GM23338 (cell line): ENCODE measurements around the gene CEP44. TPM values are rescaled to one million over a fixed set of nuclear protein-coding genes. Genes with fewer than 3 reads are reported as not detected.

ENCODE experiments used
- ATAC-seq: fragments of 200-7000 bp; cut with Tn5 transposase; 3 replicates; pipeline ENCODE4 v1.9.1; 2020
- DNase-seq: peaks from one replicate; pipeline ENCODE4 v3.0.0-alpha.2; 2015; ENCODE audit warnings: low spot score
- H2AFZ ChIP-seq: fragments of 200-600 bp; sonication (generic); 2 replicates; pipeline ENCODE4 v1.8.0; 2016; ENCODE audit warnings: antibody characterized with exemption, mild to moderate bottlenecking, moderate library complexity
- H3F3A ChIP-seq: fragments of 200-600 bp; sonication (generic); replicated peaks from 2 replicates; pipeline ENCODE4 v1.8.0; 2017; ENCODE audit warnings: antibody characterized with exemption, mixed run types, low read depth
- H3K27ac ChIP-seq: fragments of 200-600 bp; sonication (generic); 2 replicates; pipeline ENCODE4 v1.6.1; 2016; ENCODE audit warnings: low read depth
- H3K27me3 ChIP-seq: fragments of 200-600 bp; sonication (generic); 2 replicates; pipeline ENCODE4 v1.8.0; 2016; ENCODE audit warnings: mild to moderate bottlenecking, mixed run types, moderate library complexity; ENCODE audit not compliant: insufficient read depth
- H3K36me3 ChIP-seq: fragments of 200-600 bp; sonication (generic); 2 replicates; pipeline ENCODE4 v1.8.0; 2016; ENCODE audit warnings: mild to moderate bottlenecking; ENCODE audit not compliant: insufficient read depth
- H3K4me1 ChIP-seq: fragments of 200-600 bp; sonication (generic); 2 replicates; pipeline ENCODE4 v1.8.0; 2016; ENCODE audit warnings: mild to moderate bottlenecking, moderate library complexity; ENCODE audit not compliant: insufficient read depth
- H3K4me2 ChIP-seq: fragments of 200-600 bp; sonication (generic); 2 replicates; pipeline ENCODE4 v1.7.1; 2017; ENCODE audit warnings: mixed run types
- H3K4me3 ChIP-seq: fragments of 200-600 bp; sonication (generic); 2 replicates; pipeline ENCODE4 v1.6.1; 2016; ENCODE audit warnings: mixed run types
- H3K79me2 ChIP-seq: fragments of 200-600 bp; sonication (generic); replicated peaks from 2 replicates; pipeline ENCODE4 v1.8.0; 2017; ENCODE audit warnings: mild to moderate bottlenecking; ENCODE audit not compliant: insufficient read depth
- H3K9me2 ChIP-seq: fragments of 200-600 bp; sonication (generic); 2 replicates; pipeline ENCODE4 v1.8.0; 2017; ENCODE audit not compliant: insufficient read depth
- H4K20me1 ChIP-seq: fragments of 200-600 bp; sonication (generic); replicated peaks from 2 replicates; pipeline ENCODE4 v1.8.0; 2017; ENCODE audit warnings: mild to moderate bottlenecking; ENCODE audit not compliant: insufficient read depth
- H3K27ac Mint-ChIP-seq: 2 replicates; pipeline ENCODE4 v1.8.0; 2020; ENCODE audit warnings: inconsistent platforms, mild to moderate bottlenecking, moderate library complexity, mixed read lengths
- H3K27me3 Mint-ChIP-seq: 3 replicates; pipeline ENCODE4 v1.8.0; 2022; ENCODE audit warnings: low read depth, mild to moderate bottlenecking, moderate library complexity, mixed read lengths, inconsistent platforms; ENCODE audit not compliant: insufficient read depth, poor library complexity
- H3K36me3 Mint-ChIP-seq: 3 replicates; pipeline ENCODE4 v1.8.0; 2021; ENCODE audit warnings: low read depth, mild to moderate bottlenecking, inconsistent platforms, moderate library complexity, mixed read lengths
- H3K4me1 Mint-ChIP-seq: 3 replicates; pipeline ENCODE4 v1.8.0; 2020; ENCODE audit warnings: mild to moderate bottlenecking, inconsistent platforms, mixed read lengths
- H3K4me3 Mint-ChIP-seq: 3 replicates; pipeline ENCODE4 v1.8.0; 2021; ENCODE audit warnings: moderate library complexity, mild to moderate bottlenecking, inconsistent platforms, mixed read lengths
- H3K9me3 Mint-ChIP-seq: 3 replicates; pipeline ENCODE4 v1.8.0; 2020; ENCODE audit warnings: moderate library complexity, mild to moderate bottlenecking, inconsistent platforms, mixed read lengths
- ETS1 ChIP-seq: IDR thresholded peaks from 2 replicates; pipeline ENCODE4 v1.6.1; 2016; ENCODE audit warnings: antibody characterized with exemption
- EZH2 ChIP-seq: fragments of 200-600 bp; sonication (generic); IDR thresholded peaks from one replicate; pipeline ENCODE4 v1.8.0; 2017; ENCODE audit warnings: antibody characterized with exemption, mild to moderate bottlenecking, low read depth; ENCODE audit not compliant: unreplicated experiment
- EZH2phosphoT487 ChIP-seq: fragments of 200-600 bp; sonication (generic); IDR thresholded peaks from one replicate; pipeline ENCODE4 v1.8.1; 2018; ENCODE audit warnings: antibody characterized with exemption; ENCODE audit not compliant: unreplicated experiment
- JUNB ChIP-seq: IDR thresholded peaks from one replicate; pipeline ENCODE4 v1.6.1; 2016; ENCODE audit warnings: antibody characterized with exemption; ENCODE audit not compliant: unreplicated experiment
- NANOG ChIP-seq: IDR thresholded peaks from 2 replicates; pipeline ENCODE4 v1.6.1; 2016; ENCODE audit warnings: antibody characterized with exemption, borderline replicate concordance
- POLR2AphosphoS5 ChIP-seq: IDR thresholded peaks from 2 replicates; pipeline ENCODE4 v1.6.1; 2016; ENCODE audit warnings: antibody characterized with exemption, low read depth
- ZNF114 ChIP-seq: fragments of 250-450 bp; sonication (Bioruptor Pico); IDR thresholded peaks from 2 replicates; pipeline ENCODE4 v1.5.0; 2020; ENCODE audit warnings: mild to moderate bottlenecking, moderate library complexity
- polyA plus RNA-seq: library from polyadenylated mRNA; unstranded; fragments of >200 nt; fragmentation: Nextera tagmentation; extraction: Ambion mirVana; gene quantifications from 2 replicates; pipeline ENCODE4 v1.2.1, GENCODE V29; 2016
- total RNA-seq: library from RNA; depleted of rRNA; stranded (reverse); fragments of >200 nt; shearing (Covaris generic); gene quantifications from 2 replicates; pipeline ENCODE4 v1.2.3, GENCODE V29; 2014
- TF ChIP-seq, protein P1 (sequence below): IDR thresholded peaks from one replicate; pipeline ENCODE4 v1.6.1; 2018; ENCODE audit warnings: antibody characterized with exemption; ENCODE audit not compliant: unreplicated experiment

CEP44 gene
- total and polyA plus RNA-seq, 2 experiments from 2014 or later: 12.1 to 17.4 TPM

DNA sequence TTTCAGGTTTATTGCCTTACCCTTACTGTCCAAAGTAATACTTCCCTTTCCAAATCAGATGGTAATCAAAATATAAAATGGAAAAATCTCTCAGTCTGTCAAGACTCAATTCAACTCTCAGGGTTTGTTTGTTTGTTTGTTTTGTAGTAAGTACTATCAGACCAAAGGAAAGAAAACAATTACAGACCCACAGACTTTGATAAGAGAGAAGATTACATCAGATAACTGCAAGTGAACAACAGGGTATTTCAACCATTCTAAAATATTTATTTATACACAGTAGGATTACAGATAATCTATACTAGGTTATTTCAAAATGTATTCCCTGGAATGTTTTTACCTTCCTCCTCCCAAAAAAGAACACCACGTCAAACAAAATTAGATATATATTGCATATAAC is 29.1 kb upstream of the CEP44 start:
- Mint-ChIP-seq H3K4me3 (no peak overlapping the region), H3K36me3 (no peaks in the 10 kb centered on the region), H3K4me1 (no peaks in the 10 kb centered on the region), H3K9me3 (no peaks in the 10 kb centered on the region), H3K27me3 (no peaks in the 10 kb centered on the region), H3K27ac (no peak overlapping the region)
- no peak for DNase-seq
- H3K27me3 ChIP-seq: no peaks in the 10 kb centered on the region
- TF ChIP-seq EZH2phosphoT487 (no peak), JUNB (no peak), ETS1 (no peak), ZNF114 (CRISPR knock-in tag) (no peak), EZH2 (no peak), POLR2AphosphoS5 (no peak)
- no peaks in the 10 kb centered on the region for H3K36me3 ChIP-seq
- H3K27ac ChIP-seq: no peak overlapping the region
- no peaks in the 10 kb centered on the region for H3K9me2 ChIP-seq
- no peak overlapping the region for H3K4me2 ChIP-seq
- H4K20me1 ChIP-seq: no peaks in the 10 kb centered on the region
- no peak overlapping the region for H3K4me3 ChIP-seq
- H3K4me1 ChIP-seq: no peaks in the 10 kb centered on the region
- H3K79me2 ChIP-seq: no peaks in the 10 kb centered on the region
- H3F3A ChIP-seq: no peaks in the 10 kb centered on the region
- no peak overlapping the region for H2AFZ ChIP-seq
- ATAC-seq: no peak

- TF ChIP-seq, protein P1, sequence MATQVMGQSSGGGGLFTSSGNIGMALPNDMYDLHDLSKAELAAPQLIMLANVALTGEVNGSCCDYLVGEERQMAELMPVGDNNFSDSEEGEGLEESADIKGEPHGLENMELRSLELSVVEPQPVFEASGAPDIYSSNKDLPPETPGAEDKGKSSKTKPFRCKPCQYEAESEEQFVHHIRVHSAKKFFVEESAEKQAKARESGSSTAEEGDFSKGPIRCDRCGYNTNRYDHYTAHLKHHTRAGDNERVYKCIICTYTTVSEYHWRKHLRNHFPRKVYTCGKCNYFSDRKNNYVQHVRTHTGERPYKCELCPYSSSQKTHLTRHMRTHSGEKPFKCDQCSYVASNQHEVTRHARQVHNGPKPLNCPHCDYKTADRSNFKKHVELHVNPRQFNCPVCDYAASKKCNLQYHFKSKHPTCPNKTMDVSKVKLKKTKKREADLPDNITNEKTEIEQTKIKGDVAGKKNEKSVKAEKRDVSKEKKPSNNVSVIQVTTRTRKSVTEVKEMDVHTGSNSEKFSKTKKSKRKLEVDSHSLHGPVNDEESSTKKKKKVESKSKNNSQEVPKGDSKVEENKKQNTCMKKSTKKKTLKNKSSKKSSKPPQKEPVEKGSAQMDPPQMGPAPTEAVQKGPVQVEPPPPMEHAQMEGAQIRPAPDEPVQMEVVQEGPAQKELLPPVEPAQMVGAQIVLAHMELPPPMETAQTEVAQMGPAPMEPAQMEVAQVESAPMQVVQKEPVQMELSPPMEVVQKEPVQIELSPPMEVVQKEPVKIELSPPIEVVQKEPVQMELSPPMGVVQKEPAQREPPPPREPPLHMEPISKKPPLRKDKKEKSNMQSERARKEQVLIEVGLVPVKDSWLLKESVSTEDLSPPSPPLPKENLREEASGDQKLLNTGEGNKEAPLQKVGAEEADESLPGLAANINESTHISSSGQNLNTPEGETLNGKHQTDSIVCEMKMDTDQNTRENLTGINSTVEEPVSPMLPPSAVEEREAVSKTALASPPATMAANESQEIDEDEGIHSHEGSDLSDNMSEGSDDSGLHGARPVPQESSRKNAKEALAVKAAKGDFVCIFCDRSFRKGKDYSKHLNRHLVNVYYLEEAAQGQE: no peak
- no peak for TF ChIP-seq NANOG
- ATAC-seq (no peak), DNase-seq (no peak)
- Mint-ChIP-seq H3K27ac (no peak overlapping the region), H3K27me3 (no peaks in the 10 kb centered on the region), H3K36me3 (no peaks in the 10 kb centered on the region), H3K4me1 (no peaks in the 10 kb centered on the region), H3K4me3 (no peak overlapping the region), H3K9me3 (no peaks in the 10 kb centered on the region)
- H3K79me2 ChIP-seq: no peaks in the 10 kb centered on the region
- no peaks in the 10 kb centered on the region for H3K36me3 ChIP-seq
- no peaks in the 10 kb centered on the region for H3F3A ChIP-seq
- no peak overlapping the region for H3K27ac ChIP-seq
- H3K4me3 ChIP-seq: no peak overlapping the region
- H2AFZ ChIP-seq: no peak overlapping the region
- H3K4me2 ChIP-seq: no peak overlapping the region
- H3K27me3 ChIP-seq: no peaks in the 10 kb centered on the region
- H4K20me1 ChIP-seq: no peaks in the 10 kb centered on the region
- no peaks in the 10 kb centered on the region for H3K4me1 ChIP-seq
- no peaks in the 10 kb centered on the region for H3K9me2 ChIP-seq
Observed at GRCh38 chr4:174255374-174255773, 28.3 kb upstream of the CEP44 start.
